Measurements from ENCODE around the gene NACC2. TPM values are rescaled to one million over a fixed set of nuclear protein-coding genes. Genes with fewer than 3 reads are reported as not detected.
"Not testable (repeated sequence)": the region's sequence is repeated elsewhere in the genome, so short reads cannot be mapped to it uniquely, and the experiment has no call there.

The NACC2 gene
- polyA plus RNA-seq, 6 donors from 2014 or later, result 0.04 to 0.11 (median 0.06) TPM; not detected in 2

DNA sequence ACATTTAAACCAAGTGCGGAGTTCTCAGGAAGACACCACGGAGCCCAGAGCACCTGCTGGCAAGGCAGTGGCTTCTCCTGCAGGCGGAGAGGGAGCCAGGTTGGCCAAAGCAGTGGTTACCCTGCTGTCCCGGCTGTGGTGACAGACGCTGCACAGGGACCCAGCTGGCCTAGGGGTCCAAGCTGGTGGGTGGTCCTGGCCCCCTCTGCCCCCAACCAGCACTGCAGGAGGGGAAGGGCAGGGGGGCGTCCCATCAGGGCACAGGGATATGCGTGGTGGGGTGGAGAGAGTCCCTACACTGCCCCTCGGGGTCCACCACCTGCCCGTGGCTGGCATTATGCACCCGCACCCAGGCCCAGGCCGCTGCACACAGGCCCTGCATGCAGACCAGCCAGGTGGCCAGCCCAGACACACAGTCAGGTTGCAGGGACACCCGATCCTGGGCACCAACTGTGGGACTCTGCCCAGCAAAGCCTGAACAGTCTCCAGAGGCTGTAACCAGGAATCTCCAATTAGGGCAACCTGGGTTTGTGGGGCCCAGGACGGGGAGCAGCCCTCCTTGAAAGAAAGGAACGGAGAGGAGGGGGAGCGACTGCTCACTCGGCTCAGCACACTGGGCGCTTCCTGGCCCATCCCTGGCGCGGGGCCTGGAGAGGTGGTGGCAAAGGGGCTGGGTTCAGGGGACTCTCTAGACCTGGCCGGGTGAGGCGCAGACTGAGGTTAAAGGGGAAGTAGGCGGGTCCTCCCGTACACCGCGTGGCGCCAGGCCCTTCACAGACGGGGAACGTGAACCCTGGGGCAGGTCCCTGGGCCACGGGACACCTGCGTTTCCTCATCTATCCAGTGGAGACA lies 46.3 kb downstream of the NACC2 start:
- H3K27ac Mint-ChIP-seq, result peak overlapping the region in 1 of 6 donors; percentile 33
- H3K4me1 Mint-ChIP-seq, result peaks cover 0 to 4% (median 4%) of the 10 kb centered on the region in 3 donors
- ATAC-seq (ENCODE audit: low read depth in 2 of 2) (no peak), DNase-seq (no peak)
- no peaks in the 10 kb centered on the region for H3K36me3 Mint-ChIP-seq
- H3K27me3 Mint-ChIP-seq, result peaks cover 0 to 45% (median 17%) of the 10 kb centered on the region in 3 donors
- no peaks in the 10 kb centered on the region for H3K9me3 Mint-ChIP-seq
- H3K4me3 Mint-ChIP-seq, result peak overlapping the region in 1 of 8 donors; percentile 47

DNA sequence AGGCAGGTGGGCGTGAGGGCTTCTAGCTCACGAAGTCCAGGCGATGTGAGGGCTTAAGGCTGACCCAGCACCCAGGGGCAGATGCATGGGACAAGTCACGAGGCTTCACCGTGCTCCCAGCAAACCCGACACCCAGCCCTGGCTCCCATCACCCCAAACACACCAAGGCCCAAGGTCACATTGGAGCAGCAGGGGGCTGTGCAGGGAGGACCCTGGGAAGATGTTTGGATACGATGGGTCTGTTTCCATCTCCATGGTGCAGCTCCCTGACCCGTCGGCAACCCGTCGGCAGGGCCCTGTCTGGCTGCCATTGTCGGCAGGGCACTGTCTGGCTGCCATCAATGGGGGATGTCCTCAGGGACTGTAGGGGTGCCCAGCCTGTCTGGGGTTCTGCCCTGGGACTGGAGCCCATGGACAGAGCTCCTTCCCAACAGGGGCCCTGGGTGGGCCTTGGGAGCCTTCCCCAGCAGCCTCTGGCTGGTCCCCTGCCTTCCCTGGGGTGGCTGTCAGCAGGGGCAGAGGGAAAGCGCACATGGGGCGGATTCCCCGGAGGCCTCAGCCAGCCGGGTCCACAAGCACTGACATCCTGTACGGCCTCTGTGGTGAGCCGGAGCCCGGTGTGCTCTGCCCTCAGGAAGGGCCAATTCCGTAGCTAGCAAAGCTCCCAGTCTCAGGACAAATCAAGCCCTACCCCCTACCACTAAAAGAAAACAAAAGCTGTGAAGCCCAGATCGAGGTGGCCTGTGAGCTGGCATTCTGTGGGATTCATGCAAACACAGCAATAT lies 47.1 kb downstream of the NACC2 start:
- Mint-ChIP-seq H3K27me3 (peaks cover 0 to 37% (median 11%) of the 10 kb centered on the region in 3 donors), H3K4me3 (no peak overlapping the region), H3K9me3 (no peaks in the 10 kb centered on the region), H3K36me3 (no peaks in the 10 kb centered on the region), H3K4me1 (peaks cover 0 to 4% (median 4%) of the 10 kb centered on the region in 3 donors), H3K27ac (peak overlapping the region in 1 of 6 donors; percentile 33)
- ATAC-seq (ENCODE audit: low read depth in 2 of 2), result no peak
- DNase-seq, result no peak

- H3K4me3 Mint-ChIP-seq, result no peak overlapping the region
- H3K27me3 Mint-ChIP-seq, result peaks cover 0 to 31% (median 5%) of the 10 kb centered on the region in 3 donors
- DNase-seq, result no peak
- no peak for ATAC-seq (ENCODE audit: low read depth in 2 of 2)
- H3K4me1 Mint-ChIP-seq, result peaks cover 0 to 4% (median 4%) of the 10 kb centered on the region in 3 donors
- no peaks in the 10 kb centered on the region for H3K9me3 Mint-ChIP-seq
- H3K27ac Mint-ChIP-seq, result no peak overlapping the region
- no peaks in the 10 kb centered on the region for H3K36me3 Mint-ChIP-seq
These were observed 47.9 kb downstream of the NACC2 start for GRCh38 chr9:136047076-136047774.

DNA sequence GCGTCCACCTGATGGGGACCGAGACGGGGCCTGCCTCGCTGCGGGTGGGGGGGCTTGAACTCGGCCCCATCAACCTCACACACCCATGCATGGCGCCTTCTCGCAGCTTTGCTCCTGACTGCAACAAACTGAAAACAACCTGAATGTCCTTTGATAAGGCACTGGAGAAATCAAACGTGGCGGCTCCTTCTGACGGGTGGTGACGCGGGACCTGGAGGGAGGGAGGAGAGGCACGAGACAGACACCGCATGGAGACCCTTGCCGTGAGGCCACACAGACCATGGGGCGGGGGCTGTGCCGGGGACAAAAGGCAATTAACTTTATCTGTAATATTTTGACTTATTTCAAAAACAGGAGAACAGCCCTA lies 48.6 kb downstream of the NACC2 start:
- Mint-ChIP-seq H3K36me3 (no peaks in the 10 kb centered on the region), H3K27me3 (peaks cover 0 to 26% (median 0%) of the 10 kb centered on the region in 3 donors), H3K9me3 (no peaks in the 10 kb centered on the region), H3K4me1 (no peaks in the 10 kb centered on the region), H3K4me3 (no peak overlapping the region), H3K27ac (no peak overlapping the region)
- no peak for DNase-seq
- no peak for ATAC-seq (ENCODE audit: low read depth in 2 of 2)

DNA sequence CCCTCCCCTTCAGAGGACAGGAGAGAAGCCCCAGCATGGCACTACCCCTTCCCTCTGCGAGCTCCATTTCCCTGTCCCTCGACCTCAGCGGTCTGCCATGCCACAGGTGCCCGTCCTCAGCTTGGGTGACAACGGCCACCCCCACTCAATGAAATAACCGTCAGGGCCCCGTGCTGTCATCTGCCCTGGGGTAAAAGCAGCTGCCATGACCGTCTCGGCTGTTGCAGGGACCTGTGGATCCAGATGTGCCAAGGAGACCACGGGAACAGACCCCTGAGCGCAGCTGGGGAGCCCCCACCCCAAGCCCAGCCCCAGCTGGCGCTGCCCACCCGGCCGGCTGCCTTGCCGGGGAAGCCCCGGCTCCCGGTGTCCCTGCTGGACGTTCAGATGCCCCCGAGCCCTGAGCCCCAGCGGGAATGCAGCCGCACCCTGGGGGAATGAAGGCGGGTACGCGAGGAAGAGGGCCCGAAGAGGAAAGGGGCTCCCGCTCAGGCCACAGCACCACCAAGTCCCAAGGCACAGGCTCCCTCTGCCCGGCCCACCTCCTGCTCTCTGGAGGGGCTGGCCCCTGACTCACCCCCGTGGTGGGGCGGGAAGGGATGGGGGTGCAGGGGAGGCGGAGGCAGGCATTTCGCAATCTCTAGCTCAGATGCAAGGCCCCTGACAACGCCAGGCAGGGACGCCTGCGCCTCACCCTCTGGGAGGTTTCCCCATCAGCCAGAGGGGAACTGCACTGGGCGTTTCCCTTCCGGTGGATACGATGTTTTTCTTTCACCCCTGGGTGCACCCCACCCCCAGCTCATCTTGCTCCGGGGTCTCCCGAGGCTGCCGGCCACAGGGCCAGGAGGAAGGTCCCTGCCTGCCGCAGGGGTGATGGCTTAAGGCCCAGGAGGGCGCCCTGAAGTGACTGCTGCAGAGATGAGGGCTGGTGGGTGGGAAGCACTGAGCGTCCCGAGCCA lies 49.2 kb downstream of the NACC2 start:
- H3K27ac Mint-ChIP-seq, result no peak overlapping the region
- no peaks in the 10 kb centered on the region for H3K4me1 Mint-ChIP-seq
- H3K36me3 Mint-ChIP-seq, result no peaks in the 10 kb centered on the region
- H3K4me3 Mint-ChIP-seq, result no peak overlapping the region
- DNase-seq (no peak), ATAC-seq (ENCODE audit: low read depth in 2 of 2) (no peak)
- no peaks in the 10 kb centered on the region for H3K9me3 Mint-ChIP-seq
- H3K27me3 Mint-ChIP-seq, result peaks cover 0 to 26% (median 1%) of the 10 kb centered on the region in 3 donors

DNA sequence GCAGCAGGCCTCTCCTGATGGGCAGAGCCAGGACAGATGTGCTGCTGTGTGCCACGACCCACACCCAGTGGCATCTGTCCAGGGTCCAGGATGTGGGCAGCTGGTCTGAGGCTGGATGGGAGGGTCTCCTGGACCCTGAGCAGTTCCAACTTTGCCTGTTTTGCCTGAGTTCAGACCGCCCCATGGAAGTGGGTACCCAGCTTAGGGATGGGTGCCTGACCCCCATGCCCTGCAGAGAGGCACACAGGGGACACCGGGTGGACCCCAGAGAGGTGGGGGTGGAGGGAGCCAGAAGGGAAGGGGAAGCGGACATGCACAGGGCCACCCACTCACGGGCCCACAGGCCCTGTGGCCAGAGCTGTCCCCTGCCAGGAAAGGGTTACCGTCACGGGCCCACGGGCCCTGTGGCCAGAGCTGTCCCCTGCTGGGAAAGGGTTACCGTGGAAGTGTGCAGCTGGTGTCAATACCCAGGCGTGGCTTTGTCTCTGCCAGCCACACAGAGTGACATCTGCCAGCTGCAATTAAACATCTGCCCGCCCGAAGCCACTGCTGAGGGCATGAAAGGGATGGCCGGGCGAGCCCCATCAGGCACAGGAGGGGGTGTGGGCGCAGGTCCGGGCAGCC lies 50.0 kb downstream of the NACC2 start:
- DNase-seq (no peak), ATAC-seq (ENCODE audit: low read depth in 2 of 2) (no peak)
- H3K36me3 Mint-ChIP-seq, result no peaks in the 10 kb centered on the region
- no peak overlapping the region for H3K27ac Mint-ChIP-seq
- H3K4me3 Mint-ChIP-seq, result no peak overlapping the region
- H3K9me3 Mint-ChIP-seq, result no peaks in the 10 kb centered on the region
- H3K27me3 Mint-ChIP-seq, result peaks cover 0 to 26% (median 3%) of the 10 kb centered on the region in 3 donors
- no peaks in the 10 kb centered on the region for H3K4me1 Mint-ChIP-seq

- no peaks in the 10 kb centered on the region for H3K4me1 Mint-ChIP-seq
- no peak overlapping the region for H3K27ac Mint-ChIP-seq
- ATAC-seq (ENCODE audit: low read depth in 2 of 2) (no peak), DNase-seq (no peak)
- peaks cover 4% of the 10 kb centered on the region in 2 donors for H3K36me3 Mint-ChIP-seq
- no peak overlapping the region for H3K4me3 Mint-ChIP-seq
- H3K9me3 Mint-ChIP-seq, result peaks cover 4 to 6% (median 5%) of the 10 kb centered on the region in 7 donors
- peaks cover 0 to 27% (median 3%) of the 10 kb centered on the region in 3 donors for H3K27me3 Mint-ChIP-seq
These were observed 50.7 kb downstream of the NACC2 start for GRCh38 chr9:136044207-136044970.

DNA sequence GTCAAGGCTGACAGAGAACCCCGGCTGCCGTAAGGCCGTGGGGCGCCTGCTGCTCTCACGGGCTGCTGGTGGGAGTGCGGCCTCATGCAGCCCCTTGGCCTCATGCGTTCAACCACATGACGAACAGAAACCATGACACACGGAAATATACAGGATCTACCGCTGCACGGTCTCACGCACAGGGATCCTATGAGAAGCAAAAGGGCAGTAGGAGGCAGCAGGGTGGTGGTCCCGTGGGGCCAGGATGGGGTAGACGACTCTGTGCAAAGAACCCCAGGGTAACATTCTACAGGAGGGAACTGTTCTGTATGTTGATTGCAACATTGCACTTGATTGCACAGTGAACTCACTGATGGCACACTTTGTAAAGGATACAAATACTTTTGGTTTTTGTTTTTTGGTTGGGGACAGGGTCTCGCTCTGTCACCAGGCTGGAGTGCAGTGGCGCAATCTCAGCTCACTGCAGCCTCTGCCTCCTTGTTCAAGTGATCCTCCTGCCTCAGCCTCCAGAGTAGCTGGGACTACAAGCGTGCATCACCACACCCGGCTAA lies 51.6 kb downstream of the NACC2 start:
- ATAC-seq (ENCODE audit: low read depth in 2 of 2), result no peak
- DNase-seq, result no peak
- peaks cover 9 to 14% (median 12%) of the 10 kb centered on the region in 7 donors for H3K9me3 Mint-ChIP-seq
- H3K4me1 Mint-ChIP-seq, result no peaks in the 10 kb centered on the region
- H3K27ac Mint-ChIP-seq, result no peak overlapping the region
- peaks cover 3 to 27% (median 6%) of the 10 kb centered on the region in 3 donors for H3K27me3 Mint-ChIP-seq
- H3K4me3 Mint-ChIP-seq, result peak overlapping the region in 1 of 8 donors; percentile 40
- peaks cover 6 to 13% of the 10 kb centered on the region in 2 donors for H3K36me3 Mint-ChIP-seq

DNA sequence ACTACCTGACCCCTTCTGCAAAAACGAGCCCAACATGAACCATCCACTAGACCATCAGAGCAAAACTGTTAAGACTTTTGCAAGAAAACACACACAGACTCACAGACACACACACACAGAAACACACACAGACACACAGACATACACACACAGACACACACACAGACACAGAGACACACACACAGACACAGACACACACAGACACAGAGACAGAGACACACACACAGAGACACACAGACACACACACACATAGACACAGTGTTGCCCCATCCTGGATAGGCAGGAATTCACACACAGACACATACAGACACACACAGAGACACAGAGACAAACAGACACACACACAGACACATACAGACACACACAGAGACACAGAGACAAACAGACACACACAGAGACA lies 52.5 kb downstream of the NACC2 start:
- ATAC-seq (ENCODE audit: low read depth in 2 of 2) (no peak), DNase-seq (no peak)
- Mint-ChIP-seq H3K36me3 (peaks cover 6 to 15% of the 10 kb centered on the region in 2 donors), H3K4me1 (no peaks in the 10 kb centered on the region), H3K27ac (no peak overlapping the region), H3K9me3 (peaks cover 9 to 22% (median 19%) of the 10 kb centered on the region in 7 donors), H3K27me3 (peaks cover 3 to 27% (median 8%) of the 10 kb centered on the region in 3 donors), H3K4me3 (no peak overlapping the region)

- Mint-ChIP-seq H3K36me3 (peaks cover 11 to 27% of the 10 kb centered on the region in 2 donors), H3K27me3 (peaks cover 8 to 21% (median 10%) of the 10 kb centered on the region in 3 donors), H3K9me3 (peaks cover 19 to 38% (median 30%) of the 10 kb centered on the region in 7 donors)
- not testable (repeated sequence) for H3K4me3 Mint-ChIP-seq; H3K27ac Mint-ChIP-seq; ATAC-seq (ENCODE audit: low read depth in 2 of 2); DNase-seq; H3K4me1 Mint-ChIP-seq
These were observed 54.2 kb downstream of the NACC2 start for GRCh38 chr9:136040848-136041247.

DNA sequence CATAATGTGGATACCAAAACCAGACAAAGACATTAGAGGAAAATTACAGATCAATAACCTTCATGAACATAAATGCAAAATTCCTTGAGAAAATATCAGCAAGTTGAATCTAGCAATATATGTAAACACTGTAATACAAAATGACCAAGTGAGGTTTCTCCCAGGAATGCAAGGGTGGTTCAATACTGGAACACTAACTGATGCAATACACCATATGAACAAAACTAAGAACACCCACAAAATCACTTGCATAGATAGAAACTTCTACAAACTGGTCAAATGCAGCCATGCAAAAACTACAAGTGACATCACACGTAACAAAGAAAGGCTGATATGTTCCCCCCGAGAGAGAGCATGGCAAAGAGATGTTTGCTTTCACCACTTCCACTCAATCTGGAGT lies 55.6 kb downstream of the NACC2 start:
- H3K4me3 Mint-ChIP-seq, result no peak overlapping the region
- peaks cover 11 to 36% of the 10 kb centered on the region in 2 donors for H3K36me3 Mint-ChIP-seq
- peaks cover 9 to 30% (median 15%) of the 10 kb centered on the region in 3 donors for H3K27me3 Mint-ChIP-seq
- H3K9me3 Mint-ChIP-seq, result peaks cover 19 to 51% (median 37%) of the 10 kb centered on the region in 7 donors
- no peak overlapping the region for H3K27ac Mint-ChIP-seq
- DNase-seq (no peak), ATAC-seq (ENCODE audit: low read depth in 2 of 2) (no peak)
- no peaks in the 10 kb centered on the region for H3K4me1 Mint-ChIP-seq
